Epithelial cell of proximal tubule (primary cell): ENCODE measurements around the gene ARHGAP26. TPM values are rescaled to one million over a fixed set of nuclear protein-coding genes. Genes with fewer than 3 reads are reported as not detected.

Experiments used
- DNase-seq: peaks from one replicate; pipeline ENCODE4 v3.0.0-alpha.2; 2011; ENCODE audit warnings: low read depth
- H3K4me3 ChIP-seq: 2 replicates; pipeline ENCODE4 v1.5.1; 2011; ENCODE audit warnings: low read depth, mild to moderate bottlenecking, low read length
- CTCF ChIP-seq: conservative IDR thresholded peaks from 2 replicates; pipeline ENCODE4 v1.5.1; 2012; ENCODE audit warnings: low read depth, mild to moderate bottlenecking, low read length
- total RNA-seq: library from RNA; depleted of rRNA; stranded (reverse); fragments of >200 nt; gene quantifications from 2 replicates; pipeline ENCODE4 v1.2.3, GENCODE V29; 2015

Gene ARHGAP26
- total RNA-seq, 1 donor from 2014 or later = 7.0 TPM

- no peak for TF ChIP-seq CTCF
- no peak for DNase-seq
- no peak overlapping the region for H3K4me3 ChIP-seq
Measured at GRCh38 chr5:142817949-142818431, 47.8 kb downstream of the ARHGAP26 start.

GRCh38 chr5:142819292-142819691 is 49.1 kb downstream of the ARHGAP26 start:
- no peak for TF ChIP-seq CTCF
- DNase-seq = no peak
- no peak overlapping the region for H3K4me3 ChIP-seq

GRCh38 chr5:142819825-142820224 is 49.6 kb downstream of the ARHGAP26 start:
- H3K4me3 ChIP-seq = no peak overlapping the region
- no peak for DNase-seq
- TF ChIP-seq CTCF = no peak

- no peak for DNase-seq
Measured at GRCh38 chr5:142820447-142820846, 50.3 kb downstream of the ARHGAP26 start.

GRCh38 chr5:142821034-142821732 is 51.0 kb downstream of the ARHGAP26 start:
- TF ChIP-seq CTCF = no peak
- no peak overlapping the region for H3K4me3 ChIP-seq
- no peak for DNase-seq

More at GRCh38 chr5:142820447-142820846, 50.3 kb downstream of the ARHGAP26 start:
- no peak overlapping the region for H3K4me3 ChIP-seq
- no peak for TF ChIP-seq CTCF

- H3K4me3 ChIP-seq = no peak overlapping the region
- TF ChIP-seq CTCF = no peak
- DNase-seq = peak; percentile 90
Measured at GRCh38 chr5:142821733-142822487, 51.7 kb downstream of the ARHGAP26 start.

- DNase-seq = no peak
- no peak overlapping the region for H3K4me3 ChIP-seq
- no peak for TF ChIP-seq CTCF
Measured at GRCh38 chr5:142823126-142823525, 52.9 kb downstream of the ARHGAP26 start.
